ENCODE results near the gene PDE4B. TPM values are rescaled to one million over a fixed set of nuclear protein-coding genes. Genes with fewer than 3 reads are reported as not detected.
"Not testable (repeated sequence)": the region's sequence is repeated elsewhere in the genome, so short reads cannot be mapped to it uniquely, and the experiment has no call there.

PDE4B gene
- polyA plus RNA-seq, 1 donor: 9.3 TPM

- Histone ChIP-seq H3K27ac (ENCODE audit: low read length) (no peak overlapping the region), H3K36me3 (ENCODE audit: control insufficient read depth, insufficient read depth, low read length) (no peaks in the 10 kb centered on the region), H3K4me1 (ENCODE audit: control insufficient read depth, insufficient read depth, low read length) (peaks cover 2% of the 10 kb centered on the region), H3K4me3 (ENCODE audit: low read length) (no peak overlapping the region), H3K27me3 (ENCODE audit: control insufficient read depth, insufficient read depth, low read length) (no peaks in the 10 kb centered on the region), H3K9me3 (ENCODE audit: control insufficient read depth, low read depth, low read length) (no peaks in the 10 kb centered on the region)
- DNase-seq: no peak
- no CpG with 5 or more reads among the region's 7 CpGs for WGBS (ENCODE audit: insufficient coverage, low lambda C conversion rate)
Measured at GRCh38 chr1:65959896-65960567, 167.3 kb downstream of the PDE4B start.

- H3K9me3 ChIP-seq (ENCODE audit: control insufficient read depth, low read depth, low read length): no peaks in the 10 kb centered on the region
- no peaks in the 10 kb centered on the region for H3K36me3 ChIP-seq (ENCODE audit: control insufficient read depth, insufficient read depth, low read length)
- H3K4me1 ChIP-seq (ENCODE audit: control insufficient read depth, insufficient read depth, low read length): peaks cover 2% of the 10 kb centered on the region
- DNase-seq: no peak
- H3K27me3 ChIP-seq (ENCODE audit: control insufficient read depth, insufficient read depth, low read length): no peaks in the 10 kb centered on the region
- no peak overlapping the region for H3K4me3 ChIP-seq (ENCODE audit: low read length)
- WGBS (ENCODE audit: insufficient coverage, low lambda C conversion rate): no CpG with 5 or more reads among the region's 6 CpGs
- H3K27ac ChIP-seq (ENCODE audit: low read length): no peak overlapping the region
Measured at GRCh38 chr1:65963156-65963888, 170.6 kb downstream of the PDE4B start.

- 38% methylated on average over 1 of the region's 2 CpGs for whole genome bisulfite sequencing (ENCODE audit: insufficient coverage, low lambda C conversion rate)
- H3K27ac ChIP-seq (ENCODE audit: low read length): no peak overlapping the region
- DNase-seq: no peak
- no peak overlapping the region for H3K4me3 ChIP-seq (ENCODE audit: low read length)
- H3K36me3 ChIP-seq (ENCODE audit: control insufficient read depth, insufficient read depth, low read length): no peaks in the 10 kb centered on the region
- H3K27me3 ChIP-seq (ENCODE audit: control insufficient read depth, insufficient read depth, low read length): no peaks in the 10 kb centered on the region
- peaks cover 2% of the 10 kb centered on the region for H3K4me1 ChIP-seq (ENCODE audit: control insufficient read depth, insufficient read depth, low read length)
- no peaks in the 10 kb centered on the region for H3K9me3 ChIP-seq (ENCODE audit: control insufficient read depth, low read depth, low read length)
Measured at GRCh38 chr1:65964123-65964522, 171.4 kb downstream of the PDE4B start.

GRCh38 chr1:65965112-65965996, 172.7 kb downstream of the PDE4B start:
- Histone ChIP-seq H3K4me1 (ENCODE audit: control insufficient read depth, insufficient read depth, low read length) (peaks cover 2% of the 10 kb centered on the region), H3K27ac (ENCODE audit: low read length) (no peak overlapping the region), H3K9me3 (ENCODE audit: control insufficient read depth, low read depth, low read length) (no peaks in the 10 kb centered on the region), H3K27me3 (ENCODE audit: control insufficient read depth, insufficient read depth, low read length) (no peaks in the 10 kb centered on the region), H3K36me3 (ENCODE audit: control insufficient read depth, insufficient read depth, low read length) (no peaks in the 10 kb centered on the region), H3K4me3 (ENCODE audit: low read length) (no peak overlapping the region)
- DNase-seq: no peak
- WGBS (ENCODE audit: insufficient coverage, low lambda C conversion rate): 89% methylated on average over 4 of the region's 6 CpGs

- not testable (repeated sequence) for H3K36me3 ChIP-seq (ENCODE audit: control insufficient read depth, insufficient read depth, low read length); H3K27me3 ChIP-seq (ENCODE audit: control insufficient read depth, insufficient read depth, low read length); H3K4me3 ChIP-seq (ENCODE audit: low read length); DNase-seq; H3K4me1 ChIP-seq (ENCODE audit: control insufficient read depth, insufficient read depth, low read length); H3K27ac ChIP-seq (ENCODE audit: low read length); H3K9me3 ChIP-seq (ENCODE audit: control insufficient read depth, low read depth, low read length)
- 83% methylated on average over 1 of the region's 4 CpGs for WGBS (ENCODE audit: insufficient coverage, low lambda C conversion rate)
Measured at GRCh38 chr1:65967492-65967891, 174.8 kb downstream of the PDE4B start.

- Histone ChIP-seq H3K4me3 (ENCODE audit: low read length) (no peak overlapping the region), H3K4me1 (ENCODE audit: control insufficient read depth, insufficient read depth, low read length) (no peaks in the 10 kb centered on the region), H3K27me3 (ENCODE audit: control insufficient read depth, insufficient read depth, low read length) (no peaks in the 10 kb centered on the region), H3K36me3 (ENCODE audit: control insufficient read depth, insufficient read depth, low read length) (no peaks in the 10 kb centered on the region), H3K9me3 (ENCODE audit: control insufficient read depth, low read depth, low read length) (no peaks in the 10 kb centered on the region), H3K27ac (ENCODE audit: low read length) (no peak overlapping the region)
- WGBS (ENCODE audit: insufficient coverage, low lambda C conversion rate): no CpG with 5 or more reads among the region's 2 CpGs
- DNase-seq: no peak
Measured at GRCh38 chr1:65971547-65971946, 178.9 kb downstream of the PDE4B start.

- no peaks in the 10 kb centered on the region for H3K9me3 ChIP-seq (ENCODE audit: control insufficient read depth, low read depth, low read length)
- H3K27ac ChIP-seq (ENCODE audit: low read length): no peak overlapping the region
- no peaks in the 10 kb centered on the region for H3K4me1 ChIP-seq (ENCODE audit: control insufficient read depth, insufficient read depth, low read length)
- H3K27me3 ChIP-seq (ENCODE audit: control insufficient read depth, insufficient read depth, low read length): no peaks in the 10 kb centered on the region
- WGBS (ENCODE audit: insufficient coverage, low lambda C conversion rate): no CpG with 5 or more reads among the region's 1 CpG
- DNase-seq: no peak
- no peaks in the 10 kb centered on the region for H3K36me3 ChIP-seq (ENCODE audit: control insufficient read depth, insufficient read depth, low read length)
- no peak overlapping the region for H3K4me3 ChIP-seq (ENCODE audit: low read length)
Measured at GRCh38 chr1:65975708-65976107, 183.0 kb downstream of the PDE4B start.

- Histone ChIP-seq H3K4me3 (ENCODE audit: low read length) (no peak overlapping the region), H3K27me3 (ENCODE audit: control insufficient read depth, insufficient read depth, low read length) (no peaks in the 10 kb centered on the region), H3K27ac (ENCODE audit: low read length) (no peak overlapping the region), H3K36me3 (ENCODE audit: control insufficient read depth, insufficient read depth, low read length) (no peaks in the 10 kb centered on the region), H3K9me3 (ENCODE audit: control insufficient read depth, low read depth, low read length) (no peaks in the 10 kb centered on the region), H3K4me1 (ENCODE audit: control insufficient read depth, insufficient read depth, low read length) (no peaks in the 10 kb centered on the region)
- no CpG with 5 or more reads among the region's 7 CpGs for WGBS (ENCODE audit: insufficient coverage, low lambda C conversion rate)
- peak in 1 of 2 donors; percentile 18 for DNase-seq
Measured at GRCh38 chr1:65979136-65980044, 186.7 kb downstream of the PDE4B start.

- DNase-seq: no peak
- WGBS (ENCODE audit: insufficient coverage, low lambda C conversion rate): 86% methylated on average over 2 of the region's 2 CpGs
- Histone ChIP-seq H3K4me1 (ENCODE audit: control insufficient read depth, insufficient read depth, low read length) (no peaks in the 10 kb centered on the region), H3K36me3 (ENCODE audit: control insufficient read depth, insufficient read depth, low read length) (no peaks in the 10 kb centered on the region), H3K4me3 (ENCODE audit: low read length) (no peak overlapping the region), H3K9me3 (ENCODE audit: control insufficient read depth, low read depth, low read length) (no peaks in the 10 kb centered on the region), H3K27me3 (ENCODE audit: control insufficient read depth, insufficient read depth, low read length) (no peaks in the 10 kb centered on the region), H3K27ac (ENCODE audit: low read length) (no peak overlapping the region)
Measured at GRCh38 chr1:65980237-65980636, 187.5 kb downstream of the PDE4B start.
